ENCODE data around the gene NPC1L1. TPM values are rescaled to one million over a fixed set of nuclear protein-coding genes. Genes with fewer than 3 reads are reported as not detected.

NPC1L1 gene
- total and polyA plus RNA-seq, 2 of the 13 experiments (the other 11 are each of a cell fraction or from before 2014, with no cell fraction given): 4.8 to 14.5 TPM

GRCh38 chr7:44490351-44491200, 50.6 kb downstream of the NPC1L1 start, which contains the start of gene NUDCD3 (continued):
- TF ChIP-seq ZSCAN5A (CRISPR knock-in tag; IDR thresholded peaks at IDR 0.05; ENCODE audit: borderline replicate concordance) (no peak), ZNF672 (CRISPR knock-in tag; IDR thresholded peaks at IDR 0.05) (no peak), CBFB (CRISPR knock-in tag; IDR thresholded peaks at IDR 0.05) (no peak; the same call in 1 of the 2 replicates), CBX1 (IDR thresholded peaks at IDR 0.05; ENCODE audit: low read depth) (peak; percentile 47), MLLT10 (CRISPR knock-in tag; IDR thresholded peaks at IDR 0.05) (no peak), ZUFSP (CRISPR knock-in tag; IDR thresholded peaks at IDR 0.05; ENCODE audit: borderline replicate concordance) (no peak), ZNF329 (CRISPR knock-in tag; IDR thresholded peaks at IDR 0.05; ENCODE audit: low read depth) (no peak), ZNF18 (CRISPR knock-in tag; IDR thresholded peaks at IDR 0.05; ENCODE audit: insufficient replicate concordance) (peak; percentile 80), ZSCAN20 (CRISPR knock-in tag; IDR thresholded peaks at IDR 0.05; ENCODE audit: borderline replicate concordance) (no peak), RAD51 (IDR thresholded peaks at IDR 0.05; ENCODE audit: borderline replicate concordance) (peak; percentile 98), ZNF678 (CRISPR knock-in tag; IDR thresholded peaks at IDR 0.05) (no peak), PHB2 (IDR thresholded peaks at IDR 0.05; ENCODE audit: partially characterized antibody) (no peak), ZNF557 (CRISPR knock-in tag; IDR thresholded peaks at IDR 0.05) (no peak), MTF2 (CRISPR knock-in tag; IDR thresholded peaks at IDR 0.05; ENCODE audit: borderline replicate concordance) (peak; percentile 67; the same call in 1 of the 2 replicates), ZNF768 (CRISPR knock-in tag; IDR thresholded peaks at IDR 0.05) (peak; percentile 82), TP53 (CRISPR knock-in tag; conservative IDR thresholded peaks at IDR 0.05) (no peak), FIP1L1 (IDR thresholded peaks at IDR 0.05; ENCODE audit: borderline replicate concordance, insufficient read depth, low read depth, low read length) (no peak), MAFF (IDR thresholded peaks at IDR 0.05; ENCODE audit: low read depth, low read length) (no peak), ZNF816 (CRISPR knock-in tag; IDR thresholded peaks at IDR 0.05; ENCODE audit: borderline replicate concordance) (no peak; the same call in 1 of the 2 replicates), ZNF224 (CRISPR knock-in tag; IDR thresholded peaks at IDR 0.05) (no peak; the same call in 1 of the 2 replicates), TOPORS (CRISPR knock-in tag; IDR thresholded peaks at IDR 0.05) (no peak), THYN1 (CRISPR knock-in tag; IDR thresholded peaks at IDR 0.05; ENCODE audit: borderline replicate concordance, low read depth) (no peak)

Data from HepG2 (cell line).